Neural cell (in vitro differentiated cells): Measurements from ENCODE around the gene ITGA8.

ENCODE experiments used
- EP300 ChIP-seq: fragments of 450-650 bp; conservative IDR thresholded peaks from 2 replicates; pipeline ENCODE4 v1.6.1; 2014; ENCODE audit warnings: antibody characterized with exemption, mild to moderate bottlenecking, moderate library complexity; ENCODE audit not compliant: poor library complexity, severe bottlenecking
- EZH2 ChIP-seq: fragments of 200-600, 300-800 bp; shearing (Covaris generic), sonication (generic); IDR thresholded peaks from 2 replicates; pipeline ENCODE4 v1.6.1; 2014; ENCODE audit warnings: antibody characterized with exemption, low read length, borderline replicate concordance, mild to moderate bottlenecking; ENCODE audit not compliant: insufficient read depth, poor library complexity, severe bottlenecking
- POLR2AphosphoS5 ChIP-seq: IDR thresholded peaks from 2 replicates; pipeline ENCODE4 v1.6.1; 2012
- SMC3 ChIP-seq: fragments of 450-650 bp; conservative IDR thresholded peaks from 2 replicates; pipeline ENCODE4 v1.6.1; 2014; ENCODE audit warnings: antibody characterized with exemption, mild to moderate bottlenecking, moderate library complexity; ENCODE audit not compliant: poor library complexity
- TF ChIP-seq, protein P1 (sequence below): fragments of 450-650 bp; IDR thresholded peaks from 2 replicates; pipeline ENCODE4 v1.5.1; 2014; ENCODE audit warnings: antibody characterized with exemption, mild to moderate bottlenecking, moderate library complexity; ENCODE audit not compliant: poor library complexity, severe bottlenecking

DNA sequence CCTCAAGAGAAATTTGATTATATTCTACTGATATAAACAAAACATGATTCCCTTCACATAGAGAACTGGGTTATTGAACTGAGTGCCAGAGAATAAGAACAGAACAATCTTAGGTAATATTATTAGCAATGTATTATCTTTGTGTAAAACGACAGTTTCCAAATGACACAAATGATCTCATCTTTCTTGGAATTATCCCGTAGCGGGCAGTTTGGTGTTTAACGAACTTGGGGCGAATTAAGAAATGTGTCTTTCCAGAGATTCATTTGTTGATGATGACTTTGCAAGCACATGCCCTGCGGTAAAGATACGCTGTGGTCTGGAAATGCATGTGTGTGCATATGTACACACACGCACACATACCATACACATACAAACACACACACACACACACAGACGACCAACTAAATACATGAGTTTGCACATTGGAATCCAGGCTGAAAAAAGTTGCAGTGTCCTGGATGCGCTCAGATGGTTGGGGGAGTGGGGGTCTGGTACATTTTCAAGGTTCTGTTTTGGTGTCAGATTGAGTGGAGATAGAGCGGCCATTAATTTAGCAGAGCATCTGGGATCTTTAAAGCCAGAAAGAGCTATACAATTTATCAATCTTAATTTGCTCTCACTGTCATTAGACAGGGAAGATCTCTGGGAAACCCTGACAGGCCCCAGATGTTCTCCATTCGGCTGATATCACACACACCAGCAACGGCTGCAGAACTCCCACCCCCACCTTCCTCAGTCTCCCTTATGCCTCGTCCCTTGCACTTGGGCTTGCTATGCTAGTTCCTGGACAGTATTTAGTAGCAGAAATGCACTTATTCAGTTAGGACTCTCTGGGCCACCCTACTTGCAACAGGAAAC is 236.3 kb downstream of the ITGA8 start:
- TF ChIP-seq, protein P1, sequence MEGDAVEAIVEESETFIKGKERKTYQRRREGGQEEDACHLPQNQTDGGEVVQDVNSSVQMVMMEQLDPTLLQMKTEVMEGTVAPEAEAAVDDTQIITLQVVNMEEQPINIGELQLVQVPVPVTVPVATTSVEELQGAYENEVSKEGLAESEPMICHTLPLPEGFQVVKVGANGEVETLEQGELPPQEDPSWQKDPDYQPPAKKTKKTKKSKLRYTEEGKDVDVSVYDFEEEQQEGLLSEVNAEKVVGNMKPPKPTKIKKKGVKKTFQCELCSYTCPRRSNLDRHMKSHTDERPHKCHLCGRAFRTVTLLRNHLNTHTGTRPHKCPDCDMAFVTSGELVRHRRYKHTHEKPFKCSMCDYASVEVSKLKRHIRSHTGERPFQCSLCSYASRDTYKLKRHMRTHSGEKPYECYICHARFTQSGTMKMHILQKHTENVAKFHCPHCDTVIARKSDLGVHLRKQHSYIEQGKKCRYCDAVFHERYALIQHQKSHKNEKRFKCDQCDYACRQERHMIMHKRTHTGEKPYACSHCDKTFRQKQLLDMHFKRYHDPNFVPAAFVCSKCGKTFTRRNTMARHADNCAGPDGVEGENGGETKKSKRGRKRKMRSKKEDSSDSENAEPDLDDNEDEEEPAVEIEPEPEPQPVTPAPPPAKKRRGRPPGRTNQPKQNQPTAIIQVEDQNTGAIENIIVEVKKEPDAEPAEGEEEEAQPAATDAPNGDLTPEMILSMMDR = no peak
- TF ChIP-seq POLR2AphosphoS5 (no peak), SMC3 (no peak), EP300 (no peak), EZH2 (no peak)
